ENCODE measurements around the gene TMEM121B.
"Not testable (repeated sequence)": the region's sequence is repeated elsewhere in the genome, so short reads cannot be mapped to it uniquely, and the experiment has no call there.

TMEM121B gene

GRCh38 chr22:17121233-17122195 is at the start of gene TMEM121B:
TMEM121B (minus strand) TSS chr22:17121360; CDS start chr22:17121127, 233 bp downstream.
- DNase-seq (ENCODE audit: low read depth) = no peak

- DNase-seq (ENCODE audit: low read depth) = no peak
Measured at GRCh38 chr22:17167486-17167885, 46.3 kb upstream of the TMEM121B start.

- DNase-seq (ENCODE audit: low read depth) = no peak
Measured at GRCh38 chr22:17164392-17165024, 43.3 kb upstream of the TMEM121B start.

GRCh38 chr22:17162731-17163130 is 41.6 kb upstream of the TMEM121B start:
- no peak for DNase-seq (ENCODE audit: low read depth)

- DNase-seq (ENCODE audit: low read depth) = no peak
Measured at GRCh38 chr22:17161991-17162390, 40.8 kb upstream of the TMEM121B start.

- peak; percentile 15 for DNase-seq (ENCODE audit: low read depth)
Measured at GRCh38 chr22:17159504-17159951, 38.4 kb upstream of the TMEM121B start.

- DNase-seq (ENCODE audit: low read depth) = peak; percentile 39
Measured at GRCh38 chr22:17158568-17159503, 37.7 kb upstream of the TMEM121B start, which contains the start of gene HDHD5. HDHD5 (minus strand) TSS chr22:17159277; CDS start chr22:17159251, 26 bp downstream.

GRCh38 chr22:17158176-17158567 is 37.0 kb upstream of the TMEM121B start:
- DNase-seq (ENCODE audit: low read depth) = no peak

- DNase-seq (ENCODE audit: low read depth) = no peak
Measured at GRCh38 chr22:17157714-17158113, 36.6 kb upstream of the TMEM121B start.

- no peak for DNase-seq (ENCODE audit: low read depth)
Measured at GRCh38 chr22:17155941-17156340, 34.8 kb upstream of the TMEM121B start.

GRCh38 chr22:17152971-17153370 is 31.8 kb upstream of the TMEM121B start:
- DNase-seq (ENCODE audit: low read depth) = no peak

- DNase-seq (ENCODE audit: low read depth) = no peak
Measured at GRCh38 chr22:17152340-17152739, 31.2 kb upstream of the TMEM121B start.

GRCh38 chr22:17149076-17149815 is 28.1 kb upstream of the TMEM121B start:
- DNase-seq (ENCODE audit: low read depth) = no peak

- not testable (repeated sequence) for DNase-seq (ENCODE audit: low read depth)
Measured at GRCh38 chr22:17147458-17147857, 26.3 kb upstream of the TMEM121B start.

- DNase-seq (ENCODE audit: low read depth) = no peak
Measured at GRCh38 chr22:17145021-17145680, 24.0 kb upstream of the TMEM121B start.

GRCh38 chr22:17143826-17144225 is 22.7 kb upstream of the TMEM121B start:
- DNase-seq (ENCODE audit: low read depth) = no peak

GRCh38 chr22:17143101-17143500 is 21.9 kb upstream of the TMEM121B start:
- no peak for DNase-seq (ENCODE audit: low read depth)

- no peak for DNase-seq (ENCODE audit: low read depth)
Measured at GRCh38 chr22:17140826-17141766, 19.9 kb upstream of the TMEM121B start.

- DNase-seq (ENCODE audit: low read depth) = no peak
Measured at GRCh38 chr22:17140022-17140421, 18.9 kb upstream of the TMEM121B start.
